Amniotic stem cell (primary cell): ENCODE data around the gene SSX3.
"Not testable (repeated sequence)": the region's sequence is repeated elsewhere in the genome, so short reads cannot be mapped to it uniquely, and the experiment has no call there.

Experiments used
- DNase-seq: peaks from one replicate; lab custom pipeline; 2025; lab: John Stamatoyannopoulos, UW

The SSX3 gene, protein sequence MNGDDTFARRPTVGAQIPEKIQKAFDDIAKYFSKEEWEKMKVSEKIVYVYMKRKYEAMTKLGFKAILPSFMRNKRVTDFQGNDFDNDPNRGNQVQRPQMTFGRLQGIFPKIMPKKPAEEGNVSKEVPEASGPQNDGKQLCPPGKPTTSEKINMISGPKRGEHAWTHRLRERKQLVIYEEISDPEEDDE

DNA sequence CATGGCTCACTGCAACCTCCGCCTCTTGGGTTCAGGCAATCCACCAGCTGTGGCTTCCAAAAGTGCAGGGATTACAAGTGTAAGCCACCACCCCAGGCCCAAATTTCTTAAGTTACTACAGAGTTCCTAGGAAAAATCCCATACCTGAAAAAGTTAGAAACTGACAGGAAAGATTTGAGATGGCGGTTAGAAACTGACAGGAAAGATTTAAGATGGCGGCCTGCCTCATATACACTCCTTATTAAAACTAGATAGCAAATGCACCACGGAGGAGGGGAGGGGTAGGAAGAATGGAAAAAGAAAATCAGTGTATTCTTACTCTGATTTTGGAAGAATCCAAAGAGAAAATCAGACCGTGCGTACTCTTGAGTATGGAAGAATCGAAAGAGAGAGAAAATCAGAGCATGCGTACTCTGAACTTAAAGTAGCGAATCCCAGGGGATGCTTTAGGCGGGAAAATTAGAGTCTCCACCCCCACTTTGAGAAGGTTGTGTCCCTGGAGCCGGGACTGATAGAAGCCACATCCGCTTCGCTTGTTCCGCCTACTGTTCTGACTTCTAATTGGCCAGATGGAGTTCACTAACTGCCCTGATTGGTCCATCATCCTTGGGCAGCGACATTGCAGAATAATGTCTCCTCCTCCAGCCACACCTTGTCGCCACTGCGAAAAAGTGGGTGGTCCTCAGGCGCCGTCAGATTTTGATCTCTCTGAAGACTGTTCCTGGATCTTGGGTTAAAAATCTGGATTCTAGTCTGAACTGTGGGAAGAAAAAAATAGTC, at the start of gene SSX3:
TSS of gene SSX3 (minus strand) at position 389 of the 780 bp plus-strand sequence. CDS start 1,454 bp downstream, outside the sequence.
- DNase-seq = not testable (repeated sequence)

DNA sequence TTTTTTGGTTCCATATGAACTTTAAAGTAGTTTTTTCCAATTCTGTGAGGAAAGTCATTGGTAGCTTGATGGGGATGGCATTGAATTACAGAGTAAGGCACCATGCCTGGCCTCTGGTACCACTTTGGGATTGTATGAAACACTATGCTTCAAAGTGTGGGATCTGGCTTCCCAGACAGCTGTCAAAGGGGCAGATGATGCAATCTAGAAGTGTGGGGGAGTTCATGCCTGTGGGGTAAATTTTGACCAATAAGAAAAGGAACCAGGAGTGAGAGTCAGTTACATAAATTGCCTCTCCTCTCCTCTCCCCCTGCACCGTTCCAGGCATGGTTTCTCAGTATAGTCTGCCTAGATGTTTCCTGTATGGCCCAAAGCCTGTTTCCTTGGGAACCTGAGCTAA, 41.3 kb upstream of the SSX3 start:
- DNase-seq = not testable (repeated sequence)

DNA sequence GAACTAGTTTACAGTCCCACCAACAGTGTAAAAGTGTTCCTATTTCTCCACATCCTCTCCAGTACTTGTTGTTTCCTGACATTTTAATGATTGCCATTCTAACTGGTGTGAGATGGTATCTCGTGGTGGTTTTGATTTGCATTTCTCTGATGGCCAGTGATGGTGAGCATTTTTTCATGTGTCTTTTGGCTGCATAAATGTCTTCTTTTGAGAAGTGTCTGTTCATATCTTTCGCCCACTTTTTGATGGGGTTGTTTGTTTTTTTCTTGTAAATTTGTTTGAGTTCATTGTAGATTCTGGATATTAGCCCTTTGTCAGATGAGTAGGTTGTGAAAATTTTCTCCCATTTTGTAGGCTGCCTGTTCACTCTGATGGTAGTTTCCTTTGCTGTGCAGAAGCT, 40.4 kb upstream of the SSX3 start:
- DNase-seq = not testable (repeated sequence)

DNA sequence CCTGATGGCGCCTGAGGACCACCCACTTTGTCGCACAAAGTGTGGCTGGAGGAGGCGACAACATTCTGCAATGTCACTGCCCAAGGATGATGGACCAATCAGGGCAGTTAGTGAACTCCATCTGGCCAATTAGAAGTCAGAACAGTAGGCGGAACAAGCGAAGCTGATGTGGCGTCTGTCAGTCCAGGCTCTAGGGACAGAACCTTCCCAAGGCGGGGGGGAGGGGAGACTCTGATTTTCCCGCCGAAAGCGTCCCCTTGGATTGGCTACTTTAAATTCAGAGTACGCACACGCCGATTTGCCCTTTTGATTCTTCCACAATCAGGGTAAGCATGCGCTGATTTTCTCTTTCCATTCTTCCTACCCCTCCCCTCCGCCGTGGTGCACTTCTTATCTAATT, 26.7 kb upstream of the SSX3 start, which contains the start of gene SSX4:
TSS of gene SSX4 (plus strand) at position 301 of the 400 bp plus-strand sequence. CDS start 515 bp downstream, outside the sequence.
- not testable (repeated sequence) for DNase-seq

DNA sequence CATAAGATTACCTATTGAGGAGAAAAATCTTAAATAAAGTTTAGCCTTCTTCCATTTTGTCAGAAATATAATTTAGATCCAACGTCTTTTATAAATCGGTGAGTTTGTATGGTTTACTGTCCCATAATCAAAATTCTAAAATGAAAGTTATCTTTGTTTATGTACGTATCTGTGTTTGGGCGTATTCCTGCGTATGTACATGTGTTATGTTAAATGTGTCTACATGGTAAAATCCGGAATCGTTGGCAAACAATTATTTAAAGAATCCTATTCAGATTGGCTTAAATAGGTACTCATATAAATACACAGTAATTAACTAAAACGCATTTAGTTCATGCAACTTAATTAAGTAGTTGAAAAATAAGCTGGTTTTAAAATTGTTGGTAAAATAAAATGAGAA, 13.9 kb upstream of the SSX3 start:
- not testable (repeated sequence) for DNase-seq

DNA sequence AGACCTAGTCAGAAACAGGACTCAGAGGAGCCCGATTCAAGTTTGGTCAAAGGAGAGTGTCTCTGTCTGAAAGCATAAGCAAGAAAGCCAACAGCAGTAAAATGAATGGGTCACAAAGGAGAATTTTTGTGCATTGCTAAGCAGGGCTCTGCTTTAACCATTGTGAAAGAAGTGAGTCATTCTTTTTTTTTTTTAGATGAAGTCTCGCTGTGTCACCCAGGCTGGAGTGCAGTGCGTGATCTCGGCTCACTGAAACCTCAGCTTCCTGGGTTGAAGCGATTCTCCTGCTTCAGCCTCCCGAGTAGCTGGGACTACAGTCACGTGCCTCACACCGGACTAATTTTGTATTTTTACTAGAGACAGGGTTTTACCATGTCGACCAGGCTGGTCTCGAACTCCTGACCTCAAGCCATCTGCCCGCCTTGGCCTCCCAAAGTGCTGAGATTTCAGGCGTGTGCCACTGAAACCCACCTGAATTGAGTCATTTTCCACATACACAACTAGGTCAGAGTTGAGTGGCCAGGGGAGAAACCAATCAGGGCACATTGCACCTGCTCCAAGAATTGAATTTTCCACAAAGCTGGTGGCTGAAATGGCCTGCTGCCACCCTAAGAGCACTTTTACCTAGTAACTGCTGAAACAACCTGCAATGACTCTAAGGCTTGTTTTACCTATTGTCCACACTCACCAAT, 11.4 kb upstream of the SSX3 start:
- DNase-seq = not testable (repeated sequence)

DNA sequence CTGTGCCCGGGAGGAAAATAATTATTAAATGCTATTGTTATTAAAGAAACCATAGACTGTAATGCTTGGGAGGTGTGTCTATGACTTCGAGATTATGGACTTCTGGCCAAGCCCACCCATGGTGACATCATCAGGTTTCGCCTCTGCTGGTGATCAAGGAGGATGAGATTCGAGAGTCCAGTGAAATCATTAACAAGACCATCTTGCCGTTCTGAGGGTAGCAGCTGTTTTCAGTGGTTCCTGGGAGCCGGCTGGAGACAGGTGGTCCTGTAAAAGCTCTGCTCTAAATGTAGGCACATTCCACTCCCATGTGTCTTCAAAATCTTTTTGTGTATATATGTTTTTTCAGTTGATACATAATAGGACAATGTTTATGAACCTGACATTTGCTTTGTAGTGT, 2.8 kb upstream of the SSX3 start:
- DNase-seq = not testable (repeated sequence)

DNA sequence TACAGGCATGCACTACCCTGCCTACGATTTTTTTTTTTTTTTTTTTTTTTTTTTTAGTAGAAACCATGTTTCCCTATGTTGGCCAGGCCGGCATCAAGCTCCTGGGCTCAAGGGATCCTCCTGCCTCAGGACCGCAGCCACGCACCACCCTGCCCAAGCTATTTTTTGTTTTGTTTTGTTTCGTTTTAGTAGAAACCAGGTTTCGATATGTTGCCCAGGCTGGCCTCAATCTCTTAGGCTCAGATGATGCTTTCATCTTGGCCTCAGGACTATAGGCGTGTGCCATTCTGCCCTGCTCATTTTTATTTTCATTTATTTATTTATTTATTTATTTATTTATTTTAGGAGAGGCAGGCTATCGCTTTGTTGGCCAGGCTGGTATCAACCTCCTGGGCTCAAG, 1.2 kb upstream of the SSX3 start:
- DNase-seq = no peak

DNA sequence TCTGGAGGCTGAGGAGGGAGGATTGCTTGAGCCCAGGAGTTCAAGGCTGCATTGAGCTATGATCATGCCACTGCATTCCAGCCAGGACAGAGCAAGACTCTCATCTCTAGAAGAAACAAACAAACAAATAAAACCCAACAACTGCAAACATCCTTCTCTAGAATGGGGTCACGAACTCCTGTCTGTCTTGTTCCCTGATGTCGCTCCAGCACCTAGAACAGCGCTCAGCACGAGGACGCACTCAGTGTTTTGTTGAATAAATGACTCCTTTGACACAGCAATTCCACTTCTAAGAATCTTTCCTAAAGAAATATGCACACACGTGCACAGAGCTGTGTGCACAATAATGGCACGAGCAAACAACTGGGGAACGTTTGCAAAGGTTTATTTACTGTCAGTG, 10.4 kb downstream of the SSX3 start:
- DNase-seq = not testable (repeated sequence)

DNA sequence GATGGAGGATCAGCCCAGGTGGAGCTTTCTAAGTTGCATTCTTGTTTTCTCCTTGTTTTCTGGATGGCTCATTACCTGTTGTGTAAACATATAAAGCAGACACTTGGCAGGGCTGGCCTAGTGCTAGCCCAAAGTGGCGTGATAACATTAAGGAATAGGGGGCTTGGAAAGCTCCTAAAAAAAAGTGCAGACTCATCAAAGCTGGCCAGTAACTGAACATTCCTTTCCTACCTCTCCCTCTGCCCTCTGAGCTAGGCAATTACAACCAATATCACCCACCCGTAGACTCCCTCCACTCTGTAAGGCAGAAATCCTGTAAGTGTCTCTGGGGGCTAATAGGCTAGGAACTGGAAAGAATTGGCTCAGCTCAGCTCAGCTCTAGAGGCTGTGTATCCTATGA, 42.5 kb downstream of the SSX3 start:
- DNase-seq = not testable (repeated sequence)

DNA sequence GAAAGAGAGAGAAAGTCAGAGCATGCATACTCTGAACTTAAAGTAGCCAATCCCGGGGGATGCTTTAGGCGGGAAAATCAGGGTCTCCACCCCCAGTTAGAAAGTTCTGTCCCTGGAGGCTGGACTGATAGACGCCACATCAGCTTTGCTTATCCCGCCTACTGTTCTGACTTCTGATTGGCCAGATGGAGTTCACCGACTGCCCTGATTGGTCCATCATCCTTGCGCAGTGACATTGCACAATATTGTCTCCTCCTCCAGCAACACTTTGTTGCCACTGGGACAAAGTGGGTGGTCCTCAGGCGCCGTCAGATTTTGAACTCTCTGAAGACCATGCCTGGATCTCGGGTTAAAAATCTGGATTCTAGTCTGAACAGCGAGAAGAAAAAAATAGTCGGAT, 50.3 kb downstream of the SSX3 start:
- DNase-seq = no peak
